Hematopoietic multipotent progenitor cell treated with erythropoietin and hydrocortisone succinate and interleukin-3 and kit ligand, for 15 days (in vitro differentiated cells): ENCODE data around the gene PPP2R3A.

Experiments
- DNase-seq: peaks from one replicate; pipeline ENCODE4 v3.0.0-alpha.2; 2015; ENCODE audit warnings: low spot score

Gene PPP2R3A

GRCh38 chr3:135967867-135968266 is 2.3 kb downstream of the PPP2R3A start:
- DNase-seq: no peak

GRCh38 chr3:135970506-135971116 is 5.1 kb downstream of the PPP2R3A start:
- no peak for DNase-seq

GRCh38 chr3:135973841-135974240 is 8.3 kb downstream of the PPP2R3A start:
- DNase-seq: no peak

GRCh38 chr3:135975053-135975452 is 9.5 kb downstream of the PPP2R3A start:
- no peak for DNase-seq

GRCh38 chr3:135975536-135975935 is 10.0 kb downstream of the PPP2R3A start:
- DNase-seq: no peak

- no peak for DNase-seq
Measured at GRCh38 chr3:135980343-135980742, 14.8 kb downstream of the PPP2R3A start.

- DNase-seq: no peak
Measured at GRCh38 chr3:135981701-135982403, 16.3 kb downstream of the PPP2R3A start.

GRCh38 chr3:135982404-135982761 is 16.9 kb downstream of the PPP2R3A start:
- no peak for DNase-seq

GRCh38 chr3:135982922-135983581 is 17.5 kb downstream of the PPP2R3A start:
- DNase-seq: no peak

GRCh38 chr3:135987661-135988060 is 22.1 kb downstream of the PPP2R3A start:
- no peak for DNase-seq

- no peak for DNase-seq
Measured at GRCh38 chr3:135989242-135989641, 23.7 kb downstream of the PPP2R3A start.

- no peak for DNase-seq
Measured at GRCh38 chr3:135990903-135991302, 25.4 kb downstream of the PPP2R3A start.

- DNase-seq: no peak
Measured at GRCh38 chr3:135991621-135992020, 26.1 kb downstream of the PPP2R3A start.

- DNase-seq: no peak
Measured at GRCh38 chr3:135992072-135992471, 26.5 kb downstream of the PPP2R3A start.

GRCh38 chr3:135994708-135995337 is 29.3 kb downstream of the PPP2R3A start:
- DNase-seq: no peak

GRCh38 chr3:135995766-135996165 is 30.2 kb downstream of the PPP2R3A start:
- DNase-seq: no peak

- DNase-seq: no peak
Measured at GRCh38 chr3:135997554-135998320, 32.2 kb downstream of the PPP2R3A start.

GRCh38 chr3:136008221-136008620 is 42.7 kb downstream of the PPP2R3A start:
- no peak for DNase-seq

GRCh38 chr3:136008732-136009470 is 43.4 kb downstream of the PPP2R3A start:
- DNase-seq: no peak

GRCh38 chr3:136018876-136019275 is 53.3 kb downstream of the PPP2R3A start:
- DNase-seq: no peak

GRCh38 chr3:136021803-136022202 is 56.3 kb downstream of the PPP2R3A start:
- no peak for DNase-seq
